HTR-8/SVneo (cell line): ENCODE results near the gene CDX4.
"Not testable (repeated sequence)": the region's sequence is repeated elsewhere in the genome, so short reads cannot be mapped to it uniquely, and the experiment has no call there.

Experiments
- DNase-seq: peaks from one replicate; pipeline ENCODE4 v3.0.0; 2011; ENCODE audit warnings: low spot score, mixed read lengths; ENCODE audit not compliant: insufficient read length
- FAIRE-seq: peaks from 2 replicates; lab custom pipeline; 2011; peaks lifted over from hg19 to GRCh38; lab: Jason Lieb, UNC

Gene CDX4, protein sequence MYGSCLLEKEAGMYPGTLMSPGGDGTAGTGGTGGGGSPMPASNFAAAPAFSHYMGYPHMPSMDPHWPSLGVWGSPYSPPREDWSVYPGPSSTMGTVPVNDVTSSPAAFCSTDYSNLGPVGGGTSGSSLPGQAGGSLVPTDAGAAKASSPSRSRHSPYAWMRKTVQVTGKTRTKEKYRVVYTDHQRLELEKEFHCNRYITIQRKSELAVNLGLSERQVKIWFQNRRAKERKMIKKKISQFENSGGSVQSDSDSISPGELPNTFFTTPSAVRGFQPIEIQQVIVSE

DNA sequence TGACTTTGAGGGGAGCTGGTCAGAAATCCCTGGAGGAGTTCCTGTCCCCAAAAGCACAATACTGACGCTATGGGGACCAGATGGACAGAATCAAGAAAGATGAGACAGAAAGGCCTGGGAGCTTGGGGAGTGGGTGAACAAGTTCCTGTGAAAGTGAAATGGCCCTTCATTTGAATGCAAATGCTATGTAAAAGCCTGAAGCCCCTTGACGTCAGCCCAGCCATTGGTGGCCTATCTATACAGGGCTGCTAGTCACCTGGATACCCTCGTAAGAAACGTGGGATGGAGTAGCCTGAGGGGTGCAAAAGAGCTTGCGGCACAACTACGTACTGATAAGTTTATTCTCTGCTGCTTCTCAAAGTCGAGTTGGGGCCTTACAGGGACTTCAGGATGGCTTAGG, at the start of gene CDX4:
CDX4 (plus strand) TSS at position 223 of the 400 bp plus-strand sequence. CDS start 201 bp downstream, outside the sequence.
- no peak for FAIRE-seq

DNA sequence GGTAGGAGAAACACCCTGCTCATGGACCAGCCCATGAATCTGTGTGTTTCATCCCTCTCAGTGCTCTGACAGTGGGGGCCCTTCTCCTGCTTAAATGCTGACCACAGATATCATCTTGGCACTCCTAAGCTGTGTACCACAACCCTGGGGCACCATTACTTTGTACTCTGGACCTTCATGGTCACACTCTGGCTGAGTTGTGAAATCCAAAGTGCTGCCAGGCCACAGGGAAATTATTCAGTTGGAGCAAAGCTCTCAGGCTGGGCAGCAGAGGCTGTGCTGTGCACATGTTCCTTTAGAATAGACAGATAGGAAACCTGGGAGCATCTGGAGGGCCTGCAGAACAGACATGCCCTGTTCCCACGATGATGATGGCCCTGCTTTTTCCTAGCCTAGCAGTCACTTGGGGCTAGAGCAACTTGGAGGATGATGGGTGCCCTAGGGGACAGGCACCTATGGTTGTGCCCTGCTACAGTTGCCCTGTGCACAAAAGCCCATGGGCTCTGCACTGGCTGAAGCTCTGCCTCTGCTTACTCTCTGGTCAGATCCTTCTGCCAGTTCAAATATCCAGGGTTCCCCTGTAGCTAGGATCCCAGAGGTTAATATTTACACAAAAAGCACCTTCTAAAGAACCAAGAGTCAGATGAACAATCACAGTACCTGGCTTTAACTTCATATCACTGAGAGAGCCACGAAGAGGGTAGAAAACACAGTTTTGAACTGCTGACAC, 48.5 kb upstream of the CDX4 start:
- FAIRE-seq: no peak
- DNase-seq: no peak

More for the DNA sequence above, at the start of gene CDX4:
- no peak for DNase-seq

DNA sequence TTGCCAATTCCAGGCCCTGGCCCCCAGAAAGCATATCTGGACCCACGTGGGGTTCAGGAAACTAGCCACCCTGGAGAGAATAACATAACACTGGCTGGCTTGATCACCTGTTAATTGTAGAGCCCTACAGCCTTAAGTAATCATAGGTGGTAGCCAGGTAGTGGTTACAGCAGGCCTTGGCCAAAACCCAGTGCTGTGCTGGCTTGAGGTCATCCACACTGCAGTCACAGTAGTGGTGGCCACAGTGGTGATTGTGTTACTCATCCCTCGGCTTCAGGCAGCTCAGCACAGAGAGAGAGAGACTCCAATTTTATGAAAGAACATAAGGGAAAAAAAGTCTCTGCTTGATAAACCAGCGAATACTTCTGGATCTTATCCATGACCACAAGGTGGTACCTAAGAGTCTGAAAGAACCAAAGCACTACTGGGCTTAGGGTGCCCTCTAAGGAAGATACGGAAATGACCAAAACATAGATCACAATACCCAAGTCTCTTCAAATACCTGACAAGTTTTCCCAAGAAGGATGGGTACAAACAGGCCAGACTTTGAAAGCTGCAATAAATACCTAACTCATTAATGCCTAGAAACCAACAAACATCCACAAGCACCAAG, 46.6 kb upstream of the CDX4 start:
- DNase-seq (no peak), FAIRE-seq (no peak)

DNA sequence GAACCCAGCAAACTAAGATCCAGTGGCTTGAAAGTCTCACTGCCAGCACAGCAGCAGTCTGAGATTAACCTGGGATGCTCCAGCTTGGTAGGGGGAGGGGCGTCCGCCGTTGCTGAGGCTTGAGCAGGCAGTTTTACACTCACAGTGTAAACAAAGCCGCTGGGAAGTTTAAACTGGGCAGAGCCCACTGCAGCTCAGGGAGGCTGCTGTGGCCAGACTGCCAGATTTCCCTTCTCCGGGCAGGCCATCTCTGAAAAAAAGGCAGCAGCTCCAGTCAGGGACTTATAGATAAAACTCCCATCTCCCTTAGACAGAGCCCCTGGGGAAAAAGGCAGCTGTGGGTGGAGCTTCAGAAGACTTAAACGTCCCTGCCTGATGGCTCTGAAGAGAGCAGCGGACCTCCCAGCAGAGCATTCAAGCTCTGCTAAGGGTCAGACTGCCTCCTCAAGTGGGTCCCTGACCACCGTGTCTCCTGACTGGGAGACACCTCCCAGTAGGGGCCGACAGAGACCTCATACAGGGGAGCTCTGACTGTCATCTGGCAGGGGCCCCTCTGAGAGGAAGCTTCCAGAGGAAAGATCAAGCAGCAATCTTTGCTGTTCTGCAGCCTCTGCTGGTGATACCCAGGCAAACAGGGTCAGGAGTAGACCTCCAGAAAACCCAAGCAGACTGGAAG, 45.1 kb upstream of the CDX4 start:
- FAIRE-seq (no peak), DNase-seq (no peak)

DNA sequence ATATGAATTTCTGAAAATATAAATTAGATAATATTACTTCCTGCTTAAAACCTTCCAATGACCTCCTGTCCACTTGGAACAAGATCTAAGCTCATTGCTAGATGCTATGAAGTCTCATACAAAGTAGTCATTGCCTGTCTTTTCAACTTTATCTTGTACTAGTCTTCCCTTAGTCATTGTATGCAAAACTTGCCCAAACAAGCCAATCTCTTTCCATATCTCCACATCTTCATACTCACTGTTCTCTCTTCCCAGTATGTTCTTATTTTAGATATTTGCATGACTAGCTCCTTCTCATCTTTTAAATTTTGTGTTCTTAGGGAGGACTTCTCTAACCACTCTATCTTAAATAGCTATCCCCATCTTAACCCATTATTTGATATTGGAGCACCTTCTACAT, 33.9 kb upstream of the CDX4 start:
- no peak for FAIRE-seq
- no peak for DNase-seq

DNA sequence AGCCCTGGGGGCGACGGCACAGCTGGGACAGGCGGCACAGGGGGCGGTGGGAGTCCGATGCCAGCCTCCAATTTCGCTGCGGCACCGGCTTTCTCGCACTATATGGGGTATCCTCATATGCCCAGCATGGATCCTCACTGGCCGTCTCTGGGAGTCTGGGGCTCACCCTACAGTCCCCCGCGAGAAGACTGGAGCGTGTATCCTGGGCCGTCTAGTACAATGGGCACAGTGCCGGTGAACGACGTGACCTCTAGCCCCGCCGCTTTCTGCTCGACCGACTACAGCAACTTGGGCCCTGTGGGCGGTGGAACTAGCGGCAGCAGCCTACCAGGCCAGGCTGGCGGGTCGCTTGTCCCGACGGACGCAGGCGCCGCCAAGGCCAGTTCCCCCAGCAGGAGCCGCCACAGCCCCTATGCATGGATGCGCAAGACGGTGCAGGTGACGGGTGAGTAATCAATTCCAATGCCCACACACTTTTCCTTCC, 500 bp downstream of the CDX4 start:
- DNase-seq (no peak), FAIRE-seq (no peak)

DNA sequence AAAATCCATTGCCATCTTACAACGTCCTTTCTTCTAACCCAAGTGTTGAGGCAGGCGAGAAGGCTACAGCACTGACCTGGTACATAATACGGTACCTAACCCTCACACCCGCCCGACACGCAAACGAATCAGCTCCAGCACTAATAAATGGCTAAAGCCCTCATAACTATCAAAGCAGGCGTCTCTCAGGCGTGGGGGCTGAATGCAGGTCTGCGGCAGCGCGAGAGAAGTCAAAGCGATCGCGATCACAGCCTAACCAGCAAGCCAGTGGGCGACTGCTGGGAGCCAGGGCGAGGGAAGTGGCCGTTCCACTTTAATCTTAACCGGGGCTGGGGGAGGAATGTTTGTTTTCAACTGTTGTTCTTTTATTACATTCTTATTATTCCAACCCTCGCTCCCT, 1.5 kb downstream of the CDX4 start:
- DNase-seq (no peak), FAIRE-seq (no peak)

DNA sequence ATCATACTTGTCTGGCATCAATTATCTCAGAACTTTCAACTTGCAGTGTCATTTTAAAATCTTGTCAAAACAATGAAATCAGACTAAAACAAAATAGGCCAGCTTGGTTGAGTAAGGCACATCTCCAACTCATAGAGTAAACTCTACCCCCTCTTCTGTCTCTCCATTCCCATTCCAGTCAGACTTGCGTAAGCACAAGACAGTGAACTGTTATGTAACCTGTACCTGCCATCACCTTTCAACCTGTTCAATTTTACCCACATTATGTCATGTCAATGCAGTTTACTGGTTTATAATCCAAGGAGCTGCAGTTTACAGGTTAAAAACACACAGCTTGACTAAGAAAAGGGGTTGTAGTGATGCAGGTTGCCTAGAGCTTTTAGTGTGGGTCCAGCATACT, 8.3 kb downstream of the CDX4 start:
- no peak for DNase-seq

DNA sequence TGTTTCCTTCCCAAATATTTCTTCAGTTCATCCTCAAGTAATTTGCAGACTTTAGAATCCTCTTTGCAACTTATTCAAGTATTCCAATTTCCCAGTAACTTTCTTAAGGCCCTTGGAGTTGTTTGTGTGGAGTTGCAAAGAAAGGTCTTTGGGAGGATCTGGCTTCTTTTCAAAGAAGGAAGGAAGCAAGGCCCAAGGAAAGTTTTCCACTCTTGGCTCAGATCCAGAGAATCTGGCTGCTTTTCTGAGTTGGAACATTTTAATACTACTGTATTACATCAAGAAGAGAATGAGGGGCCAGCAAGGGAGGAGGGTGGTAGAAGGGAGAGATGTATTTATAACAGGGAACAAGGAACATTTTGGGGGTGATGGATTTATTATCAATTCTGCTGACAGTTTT, 10.5 kb downstream of the CDX4 start:
- no peak for FAIRE-seq
- DNase-seq: no peak

More for the DNA sequence above, 8.3 kb downstream of the CDX4 start:
- FAIRE-seq: no peak

DNA sequence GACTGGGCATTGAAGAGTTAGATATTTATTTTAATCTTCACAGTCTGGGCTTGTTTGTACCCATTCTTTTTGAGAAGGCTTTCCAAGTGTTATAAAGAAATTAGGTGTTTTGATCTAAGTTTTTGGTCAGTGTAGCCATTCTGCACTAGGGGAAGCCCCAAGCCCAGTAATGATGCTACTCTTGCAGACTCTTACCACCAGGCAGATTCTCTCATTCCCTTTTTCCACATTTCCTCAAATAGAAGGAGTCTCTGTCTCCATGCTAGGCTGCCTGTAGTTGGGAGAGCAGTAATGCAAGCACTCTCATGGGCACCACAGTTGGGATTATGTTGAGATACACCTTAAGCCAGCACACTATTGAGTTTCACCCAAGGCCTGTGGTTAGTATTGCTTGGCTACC, 21.5 kb downstream of the CDX4 start:
- no peak for FAIRE-seq
- DNase-seq: no peak

DNA sequence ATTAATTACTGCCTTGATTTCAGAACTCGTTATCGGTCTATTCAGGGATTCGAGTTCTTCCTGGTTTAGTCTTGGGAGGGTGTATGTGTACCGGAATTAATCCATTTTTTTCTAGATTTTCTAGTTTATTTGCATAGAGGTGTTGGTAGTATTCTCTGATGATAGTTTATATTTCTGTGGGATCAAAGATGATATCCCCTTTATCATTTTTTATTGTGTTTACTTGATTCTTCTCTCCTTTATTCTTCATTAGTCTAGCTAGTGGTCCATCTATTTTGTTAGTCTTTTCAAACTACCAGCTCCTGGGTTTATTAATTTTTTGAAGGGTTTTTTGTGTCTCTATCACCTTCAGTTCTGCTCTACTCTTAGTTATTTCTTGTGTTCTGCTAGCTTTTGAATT, 32.1 kb downstream of the CDX4 start:
- FAIRE-seq (no peak), DNase-seq (no peak)

DNA sequence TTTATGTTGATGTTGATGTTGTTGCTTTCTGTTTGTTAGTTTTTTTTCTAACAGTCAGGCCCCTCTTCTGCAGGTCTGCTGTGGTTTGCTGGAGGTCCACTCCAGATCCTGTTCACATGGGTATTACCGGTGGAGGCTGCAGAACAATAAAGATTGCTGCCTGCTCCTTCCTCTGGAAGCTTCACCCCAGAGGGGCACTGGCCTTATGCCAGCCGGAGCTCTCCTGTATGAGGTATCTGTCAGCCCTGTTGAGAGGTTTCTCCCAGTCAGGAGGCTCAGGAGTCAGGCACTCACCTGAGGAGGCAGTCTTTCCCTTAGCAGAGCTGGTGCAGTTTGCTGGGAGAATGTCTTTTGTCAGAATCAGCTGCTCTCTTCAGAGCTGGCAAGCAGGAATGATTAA, 34.7 kb downstream of the CDX4 start:
- DNase-seq (no peak), FAIRE-seq (no peak)

DNA sequence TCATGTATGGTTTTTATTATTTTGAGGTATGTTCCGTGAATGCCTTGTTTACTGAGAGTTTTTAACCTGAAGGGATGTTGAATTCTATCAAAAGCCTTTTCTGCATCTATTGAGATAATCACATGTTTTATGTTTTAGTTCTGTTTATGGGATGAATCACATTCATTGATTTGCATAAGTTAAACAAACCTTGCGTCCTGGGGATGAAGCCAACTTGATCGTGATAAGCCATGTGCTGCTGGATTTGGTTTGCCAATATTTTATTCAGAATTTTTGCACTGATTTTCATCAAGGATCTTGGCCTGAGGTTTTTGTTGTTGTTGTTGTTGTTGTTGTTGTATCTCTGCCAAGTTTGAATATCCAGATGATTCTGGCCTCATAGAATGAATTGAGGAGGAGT, 43.8 kb downstream of the CDX4 start:
- no peak for FAIRE-seq
- no peak for DNase-seq

DNA sequence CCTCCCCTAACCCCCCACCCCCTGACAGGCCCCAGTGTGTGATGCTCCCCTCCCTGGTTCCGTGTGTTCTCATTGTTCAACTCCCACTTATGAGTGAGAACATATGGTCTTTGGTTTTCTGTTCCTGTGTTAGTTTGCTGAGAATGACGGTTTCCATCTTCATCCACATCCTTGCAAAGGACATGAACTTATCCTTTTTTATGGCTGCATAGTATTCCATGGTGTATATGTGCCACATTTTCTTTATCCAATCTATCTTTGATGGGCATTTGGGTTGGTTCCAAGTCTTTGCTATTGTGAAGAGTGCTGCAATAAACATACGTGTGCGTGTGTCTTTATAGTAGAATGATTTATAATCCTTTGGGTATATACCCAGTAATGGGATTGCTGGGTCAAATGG, 45.3 kb downstream of the CDX4 start:
- FAIRE-seq: not testable (repeated sequence)

More for the DNA sequence above, 45.3 kb downstream of the CDX4 start:
- not testable (repeated sequence) for DNase-seq
